SKM-1 treated with dmso at 0.1 percent for 144 hours (cell line): ENCODE results near the gene HOXB1.
"Not testable (repeated sequence)": the region's sequence is repeated elsewhere in the genome, so short reads cannot be mapped to it uniquely, and the experiment has no call there.

ENCODE experiments used
- DNase-seq: peaks from one replicate; lab custom pipeline; 2025; ENCODE audit not compliant: unreplicated experiment; lab: John Stamatoyannopoulos, UW

HOXB1 gene

GRCh38 chr17:48499735-48500434 is 30.9 kb downstream of the HOXB1 start:
- no peak for DNase-seq

- DNase-seq = no peak
These were observed 31.6 kb downstream of the HOXB1 start for GRCh38 chr17:48499248-48499647.

- no peak for DNase-seq
These were observed 32.5 kb downstream of the HOXB1 start for GRCh38 chr17:48498164-48498850.

- DNase-seq = no peak
These were observed 33.7 kb downstream of the HOXB1 start for GRCh38 chr17:48497103-48497502.

GRCh38 chr17:48494335-48494734 is 36.5 kb downstream of the HOXB1 start:
- no peak for DNase-seq

- no peak for DNase-seq
These were observed 38.2 kb downstream of the HOXB1 start for GRCh38 chr17:48492401-48493298.

- DNase-seq = no peak
These were observed 39.1 kb downstream of the HOXB1 start for GRCh38 chr17:48491527-48492273.

GRCh38 chr17:48490451-48490892 is 40.3 kb downstream of the HOXB1 start:
- no peak for DNase-seq

GRCh38 chr17:48489781-48490180 is 41.0 kb downstream of the HOXB1 start:
- DNase-seq = no peak

GRCh38 chr17:48488548-48489106 is 42.2 kb downstream of the HOXB1 start:
- DNase-seq = no peak

GRCh38 chr17:48487221-48487620 is 43.6 kb downstream of the HOXB1 start:
- DNase-seq = no peak

GRCh38 chr17:48486557-48486956 is 44.3 kb downstream of the HOXB1 start:
- DNase-seq = no peak

- peak; percentile 59 for DNase-seq
These were observed 46.0 kb downstream of the HOXB1 start for GRCh38 chr17:48484850-48485249.

- no peak for DNase-seq
These were observed 46.6 kb downstream of the HOXB1 start for GRCh38 chr17:48484256-48484655.

- peak; percentile 67 for DNase-seq
These were observed 47.2 kb downstream of the HOXB1 start for GRCh38 chr17:48483471-48484131.

GRCh38 chr17:48483004-48483403 is 47.8 kb downstream of the HOXB1 start:
- no peak for DNase-seq

GRCh38 chr17:48482301-48482700 is 48.5 kb downstream of the HOXB1 start:
- not testable (repeated sequence) for DNase-seq

- DNase-seq = no peak
These were observed 51.8 kb downstream of the HOXB1 start for GRCh38 chr17:48479014-48479402.
